HG03280 (cell line): ENCODE results near the gene DNAJB9.
"Not testable (repeated sequence)": the region's sequence is repeated elsewhere in the genome, so short reads cannot be mapped to it uniquely, and the experiment has no call there.

Source experiments
- ATAC-seq: cut with Tn5 transposase; IDR thresholded peaks from one replicate; pipeline ENCODE4 v1.9.1; 2021; ENCODE audit warnings: mild to moderate bottlenecking, moderate library complexity; ENCODE audit not compliant: unreplicated experiment

The DNAJB9 gene

GRCh38 chr7:108569381-108570145 is at the start of gene DNAJB9, which contains the start of gene THAP5:
Gene DNAJB9 (plus strand): TSS chr7:108569874. CDS start chr7:108571727, 1,853 bp downstream.
Gene THAP5 (minus strand): TSS chr7:108569706. CDS start chr7:108569569, 137 bp downstream.
- peak; percentile 95 for ATAC-seq

GRCh38 chr7:108522780-108523179 is 46.9 kb upstream of the DNAJB9 start:
- no peak for ATAC-seq

- ATAC-seq, result peak; percentile 39
Measured at GRCh38 chr7:108525327-108525984, 44.2 kb upstream of the DNAJB9 start.

DNA sequence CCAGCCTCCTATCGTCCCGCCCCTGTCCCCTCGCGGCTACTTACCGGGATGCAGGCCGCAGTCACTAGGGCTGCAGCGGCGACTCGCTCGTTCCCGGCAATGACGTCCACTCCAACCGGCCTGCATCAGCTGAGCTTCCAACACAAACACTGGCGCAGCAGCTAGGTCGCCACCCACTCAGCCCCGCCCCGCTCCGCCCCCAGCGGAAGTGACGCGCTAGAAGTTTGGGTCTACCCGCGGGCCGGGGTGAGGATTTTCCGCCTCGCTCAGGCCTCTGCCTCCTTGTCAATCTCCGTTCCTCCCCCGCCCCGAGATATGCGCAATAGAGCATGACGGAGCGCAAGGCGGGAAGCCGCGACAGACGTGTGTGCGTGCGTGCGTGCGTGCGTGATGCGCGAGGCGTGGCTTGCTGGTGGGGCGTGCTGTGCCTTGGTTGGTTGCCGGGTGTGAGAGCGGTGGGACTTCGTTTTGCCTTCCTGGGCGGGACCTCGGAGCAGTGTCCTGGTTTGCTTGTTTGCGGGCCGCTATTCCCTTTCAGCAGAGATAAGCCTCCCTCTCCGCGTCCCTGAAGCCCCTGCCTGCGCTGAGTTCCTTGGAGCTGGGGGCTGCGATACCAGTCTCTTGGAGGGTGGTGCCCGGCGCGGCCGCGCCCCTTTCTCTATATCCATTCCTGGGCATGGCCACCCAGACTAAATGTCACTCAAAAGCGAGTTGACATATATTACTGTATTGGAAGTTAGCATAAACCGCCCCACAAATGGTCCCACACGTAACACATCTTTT is 43.5 kb upstream of the DNAJB9 start, which contains the start of gene PNPLA8:
Gene PNPLA8, minus strand, starts transcription at position 151 of the 783 bp plus-strand sequence. CDS start 10,644 bp downstream, outside the sequence.
- ATAC-seq, result peak; percentile 94

DNA sequence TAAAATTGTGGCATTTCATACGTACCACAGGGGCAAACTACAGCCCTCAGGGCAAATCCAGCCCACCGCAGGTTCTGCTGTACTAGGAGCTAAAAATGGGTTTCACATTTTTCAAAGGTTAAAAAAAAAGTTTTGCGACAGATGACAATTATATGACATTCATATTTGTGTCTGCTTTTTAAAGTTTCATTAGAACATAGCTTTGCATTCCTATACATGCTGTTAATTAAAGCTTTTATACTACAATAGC is 43.0 kb upstream of the DNAJB9 start:
- no peak for ATAC-seq

DNA sequence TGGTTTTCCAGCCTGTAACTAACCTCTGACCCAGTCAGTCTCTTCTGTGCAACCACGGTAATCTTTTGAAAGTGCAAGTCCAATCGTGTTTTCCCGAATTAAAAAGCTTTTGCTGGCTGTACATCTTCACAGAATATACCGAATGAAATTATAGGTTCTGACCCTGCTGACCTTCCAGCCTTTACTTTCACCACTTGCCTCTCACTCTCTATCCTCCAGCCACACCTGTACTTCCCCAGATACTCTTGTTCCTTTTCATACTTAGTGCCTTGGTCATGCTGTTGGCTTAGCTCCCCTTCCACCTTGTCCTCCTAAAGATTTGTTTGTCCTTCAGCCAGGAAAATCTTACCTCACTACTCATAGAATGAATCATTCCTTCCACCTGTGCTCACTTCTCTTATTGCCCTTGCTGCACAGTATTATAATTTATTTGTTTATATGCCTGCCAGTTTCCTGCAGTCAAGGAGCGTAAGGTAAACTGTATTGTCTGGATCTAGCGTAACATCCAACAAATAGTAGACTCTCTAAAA is 41.4 kb upstream of the DNAJB9 start:
- no peak for ATAC-seq

- no peak for ATAC-seq
Measured at GRCh38 chr7:108529341-108529740, 40.3 kb upstream of the DNAJB9 start.

- no peak for ATAC-seq
Measured at GRCh38 chr7:108533712-108534111, 36.0 kb upstream of the DNAJB9 start.

GRCh38 chr7:108535257-108535656 is 34.4 kb upstream of the DNAJB9 start:
- ATAC-seq, result no peak

DNA sequence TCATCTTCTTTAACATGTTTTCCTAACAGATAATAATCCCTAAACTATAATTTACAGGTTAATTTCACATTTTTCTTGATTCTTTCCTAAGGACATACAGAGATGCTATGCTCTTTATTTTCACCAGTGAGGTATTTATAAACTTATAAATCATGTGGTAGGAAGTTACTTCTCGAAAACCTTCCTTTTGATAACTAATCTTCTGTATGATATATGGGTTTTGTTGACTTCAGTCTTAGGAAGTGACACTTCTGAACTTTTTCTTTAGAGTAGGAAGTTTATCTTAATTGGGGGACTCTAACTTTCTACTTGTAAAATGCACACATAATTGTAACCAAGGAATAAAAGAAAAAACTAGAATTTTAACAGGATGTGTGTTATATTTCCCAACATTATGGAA is 33.9 kb upstream of the DNAJB9 start:
- no peak for ATAC-seq

DNA sequence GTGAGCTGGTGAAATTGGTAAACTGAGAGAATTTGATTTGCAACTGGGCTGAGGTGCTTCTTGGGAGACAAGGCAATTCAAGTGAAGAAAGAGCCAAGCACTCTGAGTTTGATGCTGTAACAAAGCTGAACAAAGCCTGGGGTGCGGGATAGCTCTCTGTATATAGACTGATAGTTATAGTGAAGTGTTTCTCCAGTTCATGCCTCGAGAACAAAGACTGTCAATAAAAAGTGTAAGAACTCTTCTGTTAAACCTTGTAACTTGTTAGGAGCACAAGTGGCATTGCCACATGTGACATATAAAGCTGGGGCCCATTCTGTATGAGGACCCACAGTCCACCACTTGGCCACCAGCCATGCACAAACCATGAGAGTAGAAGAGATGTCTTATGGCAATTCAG is 32.4 kb upstream of the DNAJB9 start:
- no peak for ATAC-seq

DNA sequence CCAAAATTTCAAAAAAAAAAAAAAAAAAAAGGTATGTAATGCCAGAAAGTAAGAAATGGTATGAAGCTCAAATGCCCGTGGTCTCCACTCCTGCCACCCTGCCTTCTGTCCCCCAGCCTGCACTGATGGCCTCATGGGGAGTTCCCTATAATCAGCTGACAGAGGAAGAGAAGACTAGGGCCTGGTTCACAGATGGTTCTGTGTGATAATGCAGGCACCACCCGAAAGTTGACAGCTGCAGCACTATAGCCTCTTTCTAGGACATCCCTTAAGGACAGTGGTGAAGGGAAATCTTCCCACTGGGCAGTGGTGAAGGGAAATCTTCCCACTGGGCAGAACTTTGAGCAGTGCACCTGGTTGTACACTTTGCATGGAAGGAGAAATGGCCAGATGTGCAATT is 31.4 kb upstream of the DNAJB9 start:
- not testable (repeated sequence) for ATAC-seq

GRCh38 chr7:108538685-108539084 is 31.0 kb upstream of the DNAJB9 start:
- ATAC-seq, result not testable (repeated sequence)

DNA sequence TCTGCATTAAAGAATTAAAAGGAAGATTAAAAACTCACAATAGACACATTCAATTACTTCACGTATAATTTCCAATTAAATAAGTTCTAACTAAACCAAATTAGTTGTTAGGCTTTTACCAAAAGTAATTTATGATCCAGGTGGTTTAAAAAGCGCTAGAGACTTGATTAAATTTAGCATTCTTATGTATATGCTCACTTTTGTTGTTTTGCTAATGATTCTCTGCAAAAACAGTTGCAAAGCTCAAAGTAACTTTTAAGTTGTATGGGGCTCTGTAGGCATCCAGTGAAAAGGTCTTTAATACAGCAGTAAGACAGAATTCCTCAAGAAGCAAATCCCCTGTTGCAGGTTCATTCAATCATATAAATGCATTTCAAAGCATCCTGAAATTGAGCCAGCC is 28.2 kb upstream of the DNAJB9 start:
- no peak for ATAC-seq

DNA sequence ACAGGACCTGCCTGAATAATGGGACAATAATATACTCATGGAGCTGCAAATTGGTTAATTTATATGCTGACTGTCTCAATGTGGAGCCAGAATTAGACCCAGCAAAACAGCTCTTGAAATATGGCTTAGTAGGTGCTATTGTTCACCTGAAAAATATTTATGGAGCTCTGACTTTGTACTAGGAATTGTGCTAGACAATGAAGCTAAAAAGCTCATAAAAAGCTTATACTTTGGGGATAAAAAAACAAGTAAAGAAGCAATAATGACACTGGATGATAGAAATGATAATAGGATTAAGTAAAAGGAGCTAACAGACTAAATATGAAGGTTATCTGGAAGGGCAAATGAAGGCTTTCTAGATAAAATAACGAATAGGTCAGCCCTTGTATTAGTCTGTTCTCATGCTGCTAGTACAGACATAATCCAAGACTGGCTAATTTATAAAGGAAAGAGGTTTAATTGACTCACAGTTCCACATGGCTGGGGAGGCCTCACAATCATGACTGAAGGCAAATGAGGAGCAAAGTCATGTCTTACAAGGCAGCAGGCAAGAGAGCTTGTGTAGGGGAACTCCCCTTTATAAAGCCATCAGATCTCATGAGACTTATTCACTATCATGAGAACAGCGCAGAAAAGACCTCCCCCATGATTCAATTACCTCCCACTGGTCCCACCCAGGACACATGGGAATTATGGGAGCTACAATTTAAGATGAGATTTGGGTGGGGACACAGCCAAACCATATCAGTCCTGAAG is 21.4 kb upstream of the DNAJB9 start:
- ATAC-seq, result not testable (repeated sequence)

DNA sequence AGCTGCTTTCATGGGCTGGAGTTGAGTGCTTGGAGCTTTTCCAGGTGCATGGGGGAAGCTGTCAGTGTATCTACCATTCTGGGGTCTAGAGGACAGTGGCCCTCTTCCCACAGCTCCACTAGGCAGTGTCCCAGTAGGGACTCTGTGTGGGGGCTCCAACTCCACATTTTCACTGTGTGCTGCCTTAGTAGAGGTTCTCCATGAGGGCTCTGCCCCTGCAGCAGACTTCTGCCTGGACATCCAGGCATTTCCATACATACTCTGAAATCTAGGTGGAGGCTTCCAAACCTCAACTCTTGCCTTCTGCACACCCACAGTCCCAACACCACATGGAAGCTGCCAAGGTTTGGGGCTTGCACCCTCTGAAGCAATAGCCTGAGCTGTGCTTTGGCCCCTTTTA is 13.0 kb upstream of the DNAJB9 start:
- not testable (repeated sequence) for ATAC-seq

DNA sequence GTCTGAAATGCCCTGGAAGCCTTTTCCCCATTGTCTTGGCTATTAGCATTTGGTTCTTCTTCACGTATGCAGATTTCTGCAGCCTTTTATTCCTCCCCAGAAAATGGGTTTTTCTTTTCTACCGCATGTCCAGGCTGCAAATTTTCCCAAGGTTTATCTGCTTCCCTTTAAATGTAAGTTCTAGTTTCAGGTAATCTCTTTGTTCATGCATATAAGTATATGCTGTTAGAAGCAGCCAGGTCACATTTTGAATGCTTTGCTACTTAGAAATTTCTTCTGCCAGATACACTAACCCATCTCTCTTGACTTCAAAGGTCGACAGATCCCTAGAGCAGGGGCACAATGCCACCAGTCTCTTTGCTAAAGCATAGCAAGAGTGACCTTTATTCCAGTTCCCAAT is 12.5 kb upstream of the DNAJB9 start:
- no peak for ATAC-seq

DNA sequence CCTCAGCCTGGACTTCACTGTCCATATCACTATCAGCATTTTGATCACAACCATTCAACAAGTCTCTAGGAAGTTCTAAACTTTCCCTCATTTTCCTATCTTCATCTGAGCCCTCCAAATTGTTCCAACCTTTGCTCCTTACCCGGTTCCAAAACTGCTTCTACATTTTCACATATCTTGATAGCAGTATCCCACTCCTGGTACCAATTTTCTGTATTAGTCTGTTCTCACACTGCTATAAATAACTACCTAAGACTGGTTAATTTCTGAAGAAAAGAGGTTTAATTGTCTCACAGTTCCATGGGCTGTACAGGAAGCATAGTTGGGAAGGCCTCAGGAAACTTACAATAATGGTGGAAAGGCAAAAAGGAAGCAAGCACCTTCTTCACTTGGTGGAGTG is 12.1 kb upstream of the DNAJB9 start:
- no peak for ATAC-seq

DNA sequence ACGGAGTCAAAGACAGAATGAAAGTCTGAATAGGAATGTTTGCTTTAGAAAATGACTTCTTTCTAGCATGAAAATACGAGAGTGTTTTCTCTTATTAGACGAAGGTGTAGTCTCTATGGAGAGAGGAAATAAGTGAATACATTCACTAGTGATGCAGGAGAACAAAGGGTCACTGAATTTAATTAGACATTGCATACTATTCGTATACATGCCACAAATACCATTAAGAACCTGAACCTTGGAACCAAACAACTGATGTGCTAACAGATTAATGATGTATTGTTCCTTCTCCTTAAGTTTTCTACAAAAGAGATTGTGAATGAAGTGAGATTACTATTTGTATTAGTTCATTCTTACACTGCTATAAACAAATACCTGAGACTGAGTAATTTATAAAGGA is 10.4 kb upstream of the DNAJB9 start:
- no peak for ATAC-seq

DNA sequence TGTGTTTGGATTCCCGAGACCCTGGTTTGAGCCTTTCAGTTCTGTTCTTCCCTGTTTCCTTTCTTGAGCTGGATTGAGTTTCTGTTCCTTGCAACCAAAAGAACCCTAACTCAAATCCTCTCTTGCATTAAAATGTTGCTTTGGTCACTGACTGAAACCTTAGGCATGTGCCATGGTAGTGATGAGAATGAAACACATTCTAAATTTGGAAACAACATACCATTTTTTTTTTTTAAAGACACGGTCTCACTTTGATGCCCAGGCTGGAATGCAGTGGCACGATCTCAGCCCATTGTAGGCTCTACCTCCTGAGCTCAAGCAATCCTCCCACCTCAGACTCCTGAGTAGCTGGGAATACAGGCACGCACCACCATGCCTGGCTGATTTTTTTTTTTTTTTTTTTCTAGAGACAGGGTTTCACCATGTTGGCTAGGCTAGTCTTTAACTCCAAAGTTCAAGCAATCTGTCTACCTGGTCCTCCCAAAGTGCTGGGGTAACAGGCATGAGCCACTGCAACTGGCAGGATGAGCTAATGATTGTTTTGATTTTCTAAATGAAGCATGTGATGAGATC is 8.5 kb upstream of the DNAJB9 start:
- no peak for ATAC-seq
